Mesenchymal stem cell (in vitro differentiated cells and primary cell): ENCODE measurements around the gene FAM13A.
A peak's percentile ranks its signal among the peaks of the same experiment; 100 is the strongest.

Source experiments
- DNase-seq: peaks from one replicate; pipeline ENCODE4 v3.0.0-alpha.2; 2013
- H2AFZ ChIP-seq: one replicate; pipeline ENCODE4 v1.6.1; 2013; ENCODE audit warnings: low read depth, mild to moderate bottlenecking, control low read depth, inconsistent platforms, low read length, moderate library complexity
- H2AK5ac ChIP-seq: 2 replicates; pipeline ENCODE4 v1.6.1; 2013; ENCODE audit warnings: low read length, moderate library complexity, mild to moderate bottlenecking, inconsistent platforms; ENCODE audit not compliant: severe bottlenecking
- H2BK120ac ChIP-seq: one replicate; pipeline ENCODE4 v1.6.1; 2013; ENCODE audit warnings: low read depth, mild to moderate bottlenecking, inconsistent platforms, low read length, moderate library complexity
- H2BK12ac ChIP-seq, 2 experiments: one replicate each; pipeline ENCODE4 v1.6.1; 2013; ENCODE audit warnings: inconsistent platforms in 2 of 2, low read length in 2 of 2, mild to moderate bottlenecking in 2 of 2, moderate library complexity in 2 of 2, control low read depth in 1 of 2
- H2BK15ac ChIP-seq: one replicate; pipeline ENCODE4 v1.6.1; 2013; ENCODE audit warnings: mild to moderate bottlenecking, low read depth, inconsistent platforms; ENCODE audit not compliant: poor library complexity, severe bottlenecking
- H2BK5ac ChIP-seq: 2 replicates; pipeline ENCODE4 v1.6.1; 2013; ENCODE audit warnings: low read depth, mild to moderate bottlenecking, low read length, control low read depth, inconsistent platforms; ENCODE audit not compliant: poor library complexity, severe bottlenecking
- H3K14ac ChIP-seq, 2 experiments: one replicate each; pipeline ENCODE4 v1.6.1; 2013; ENCODE audit warnings: inconsistent platforms in 2 of 2, low read length in 2 of 2, control low read depth in 1 of 2, mild to moderate bottlenecking in 1 of 2, moderate library complexity in 1 of 2
- H3K18ac ChIP-seq, 2 experiments: one replicate each; pipeline ENCODE4 v1.6.1; 2013; ENCODE audit warnings: inconsistent platforms in 2 of 2, low read length in 2 of 2, control low read depth in 1 of 2, low read depth in 1 of 2, mild to moderate bottlenecking in 1 of 2
- H3K23ac ChIP-seq, 2 experiments: one replicate each; pipeline ENCODE4 v1.6.1; 2013; ENCODE audit warnings: inconsistent platforms in 2 of 2, low read length in 2 of 2, mild to moderate bottlenecking in 2 of 2, moderate library complexity in 2 of 2, control low read depth in 1 of 2
- H3K27ac ChIP-seq: 2 replicates; pipeline ENCODE4 v1.5.1; 2013; ENCODE audit warnings: mild to moderate bottlenecking, moderate library complexity, low read length, control low read depth, inconsistent platforms; ENCODE audit not compliant: poor library complexity, severe bottlenecking
- H3K27me3 ChIP-seq, 2 experiments: 2 replicates each; pipeline versions ENCODE4 v1.6.1 to v1.7.0; 2013; ENCODE audit warnings: low read length in 2 of 2, mild to moderate bottlenecking in 2 of 2, moderate library complexity in 2 of 2, control low read depth in 1 of 2, inconsistent platforms in 1 of 2; ENCODE audit not compliant: control insufficient read depth in 1 of 2, insufficient read depth in 1 of 2
- H3K36me3 ChIP-seq, 2 experiments: 2 replicates each; pipeline versions ENCODE4 v1.6.1 to v1.7.0; 2013; ENCODE audit warnings: low read length in 2 of 2, control low read depth in 1 of 2, inconsistent platforms in 1 of 2, low read depth in 1 of 2, mild to moderate bottlenecking in 1 of 2; ENCODE audit not compliant: insufficient read depth in 2 of 2, control insufficient read depth in 1 of 2
- H3K4ac ChIP-seq, 2 experiments: one replicate each; pipeline ENCODE4 v1.6.1; 2013; ENCODE audit warnings: inconsistent platforms in 2 of 2, low read length in 2 of 2, mild to moderate bottlenecking in 2 of 2, moderate library complexity in 2 of 2, control low read depth in 1 of 2, low read depth in 1 of 2
- H3K4me1 ChIP-seq: 2 replicates; pipeline ENCODE4 v1.6.1; 2013; ENCODE audit warnings: low read depth, low read length, control low read depth; ENCODE audit not compliant: control insufficient read depth, insufficient read depth
- H3K4me2 ChIP-seq: 2 replicates; pipeline ENCODE4 v1.6.1; 2013; ENCODE audit warnings: low read length, mild to moderate bottlenecking, inconsistent platforms; ENCODE audit not compliant: poor library complexity, severe bottlenecking
- H3K4me3 ChIP-seq, 2 experiments: 2 replicates each; pipeline versions ENCODE4 v1.5.1 to v1.7.0; 2013; ENCODE audit warnings: low read length in 2 of 2, mild to moderate bottlenecking in 2 of 2, control low read depth in 1 of 2, low read depth in 1 of 2; ENCODE audit not compliant: insufficient read depth in 1 of 2
- H3K79me1 ChIP-seq: replicated peaks from 2 replicates; pipeline ENCODE4 v1.6.1; 2013; ENCODE audit warnings: mild to moderate bottlenecking, control low read depth, low read length, inconsistent platforms; ENCODE audit not compliant: poor library complexity, severe bottlenecking
- H3K9ac ChIP-seq: 2 replicates; pipeline ENCODE4 v1.7.0; 2013; ENCODE audit warnings: mild to moderate bottlenecking, low read length, moderate library complexity
- H3K9me3 ChIP-seq: 2 replicates; pipeline ENCODE4 v1.7.0; 2013; ENCODE audit warnings: mild to moderate bottlenecking, low read length; ENCODE audit not compliant: control insufficient read depth
- H4K8ac ChIP-seq: one replicate; pipeline ENCODE4 v1.6.1; 2013; ENCODE audit warnings: inconsistent platforms, mild to moderate bottlenecking, low read length, moderate library complexity
- H4K91ac ChIP-seq: one replicate; pipeline ENCODE4 v1.6.1; 2013; ENCODE audit warnings: mild to moderate bottlenecking, low read length, inconsistent platforms
- WGBS: methylation state at CpG from one replicate; pipeline ENCODE4 v1.1.7; 2013; ENCODE audit warnings: mixed read lengths; 5-methylcytosine and 5-hydroxymethylcytosine counted together

Gene FAM13A

GRCh38 chr4:89031272-89031671, 25.7 kb downstream of the FAM13A start:
- Histone ChIP-seq H3K79me1 (peaks cover 10% of the 10 kb centered on the region), H2BK15ac (no peak overlapping the region), H3K4me2 (no peak overlapping the region), H2BK120ac (no peak overlapping the region), H3K18ac (no peak overlapping the region), H3K14ac (no peak overlapping the region), H2BK12ac (no peak overlapping the region), H3K4ac (no peak overlapping the region), H2AFZ (no peak overlapping the region), H3K4me3 (no peak overlapping the region), H3K9me3 (no peaks in the 10 kb centered on the region), H3K9ac (no peak overlapping the region), H3K23ac (no peak overlapping the region), H4K91ac (no peak overlapping the region), H2BK5ac (no peak overlapping the region), H3K27me3 (no peaks in the 10 kb centered on the region), H3K36me3 (no peaks in the 10 kb centered on the region), H2AK5ac (no peak overlapping the region), H4K8ac (no peak overlapping the region), H3K27ac (no peak overlapping the region), H3K4me1 (no peaks in the 10 kb centered on the region)
- DNase-seq = no peak

- Histone ChIP-seq H3K14ac (no peak overlapping the region), H3K18ac (no peak overlapping the region), H3K36me3 (no peaks in the 10 kb centered on the region), H3K79me1 (peaks cover 3% of the 10 kb centered on the region), H3K9me3 (no peaks in the 10 kb centered on the region), H2BK120ac (no peak overlapping the region), H3K4me3 (no peak overlapping the region), H4K91ac (no peak overlapping the region), H4K8ac (no peak overlapping the region), H2BK12ac (no peak overlapping the region), H3K27ac (no peak overlapping the region), H2BK5ac (no peak overlapping the region), H3K4me2 (no peak overlapping the region), H3K23ac (no peak overlapping the region), H3K9ac (no peak overlapping the region), H3K4ac (no peak overlapping the region), H3K4me1 (no peaks in the 10 kb centered on the region), H3K27me3 (no peaks in the 10 kb centered on the region), H2AK5ac (no peak overlapping the region), H2AFZ (no peak overlapping the region), H2BK15ac (no peak overlapping the region)
- DNase-seq = no peak
- 100% methylated on average over 4 of the region's 4 CpGs for WGBS
Measured at GRCh38 chr4:89029591-89029990, 27.4 kb downstream of the FAM13A start.

GRCh38 chr4:89026542-89026941, 30.4 kb downstream of the FAM13A start:
- Histone ChIP-seq H3K4me1 (no peaks in the 10 kb centered on the region), H3K27ac (no peak overlapping the region), H3K27me3 (no peaks in the 10 kb centered on the region), H2BK5ac (no peak overlapping the region), H3K14ac (no peak overlapping the region), H3K4ac (no peak overlapping the region), H3K4me2 (no peak overlapping the region), H3K18ac (no peak overlapping the region), H2BK15ac (no peak overlapping the region), H2BK12ac (no peak overlapping the region), H2BK120ac (no peak overlapping the region), H3K9ac (no peak overlapping the region), H3K79me1 (peaks cover 8% of the 10 kb centered on the region), H2AFZ (no peak overlapping the region), H3K23ac (no peak overlapping the region), H4K91ac (no peak overlapping the region), H3K4me3 (no peak overlapping the region), H3K9me3 (no peaks in the 10 kb centered on the region), H4K8ac (no peak overlapping the region), H2AK5ac (no peak overlapping the region), H3K36me3 (no peaks in the 10 kb centered on the region)
- DNase-seq = no peak
- 85% methylated on average over 1 of the region's 3 CpGs for WGBS

GRCh38 chr4:89024051-89024675, 32.8 kb downstream of the FAM13A start:
- Histone ChIP-seq H2BK120ac (no peak overlapping the region), H3K36me3 (no peaks in the 10 kb centered on the region), H3K9ac (peak overlapping the region; percentile 12), H3K27me3 (no peaks in the 10 kb centered on the region), H3K9me3 (no peaks in the 10 kb centered on the region), H3K79me1 (peaks cover 7% of the 10 kb centered on the region), H3K23ac (no peak overlapping the region), H3K18ac (no peak overlapping the region), H3K27ac (no peak overlapping the region), H2BK12ac (no peak overlapping the region), H2BK15ac (no peak overlapping the region), H3K4me1 (no peaks in the 10 kb centered on the region), H2AK5ac (no peak overlapping the region), H2BK5ac (no peak overlapping the region), H2AFZ (no peak overlapping the region), H3K14ac (no peak overlapping the region), H3K4me2 (no peak overlapping the region), H3K4ac (no peak overlapping the region), H3K4me3 (no peak overlapping the region), H4K91ac (no peak overlapping the region), H4K8ac (no peak overlapping the region)
- 50% methylated on average over 2 of the region's 4 CpGs for WGBS
- DNase-seq = peak; percentile 80
